Testis (tissue), 2 donors: ENCODE measurements around the gene ANO4.

Experiments used
- CTCF ChIP-seq, 3 experiments: fragments of 450-650 bp in 2 of 3; fragments of 200-600 bp in 1 of 3; sonication (generic) in 1 of 3; IDR thresholded peaks; one replicate each; pipeline ENCODE4 v1.5.1; 2016 to 2019; ENCODE audit warnings: antibody characterized with exemption in 3 of 3, mild to moderate bottlenecking in 2 of 3, moderate library complexity in 1 of 3
- POLR2A ChIP-seq: fragments of 450-650 bp; IDR thresholded peaks from one replicate; pipeline ENCODE4 v1.6.1; 2017; ENCODE audit warnings: antibody characterized with exemption, mild to moderate bottlenecking, moderate library complexity

GRCh38 chr12:101045486-101046464, 251.2 kb downstream of the ANO4 start:
- TF ChIP-seq CTCF (IDR thresholded peaks at IDR 0.05), result no peak
- no peak for TF ChIP-seq POLR2A
